Measurements from ENCODE around the gene NCOA4.
A peak's percentile ranks its signal among the peaks of the same experiment; 100 is the strongest.
"Not testable (repeated sequence)": the region's sequence is repeated elsewhere in the genome, so short reads cannot be mapped to it uniquely, and the experiment has no call there.

NCOA4 gene

DNA sequence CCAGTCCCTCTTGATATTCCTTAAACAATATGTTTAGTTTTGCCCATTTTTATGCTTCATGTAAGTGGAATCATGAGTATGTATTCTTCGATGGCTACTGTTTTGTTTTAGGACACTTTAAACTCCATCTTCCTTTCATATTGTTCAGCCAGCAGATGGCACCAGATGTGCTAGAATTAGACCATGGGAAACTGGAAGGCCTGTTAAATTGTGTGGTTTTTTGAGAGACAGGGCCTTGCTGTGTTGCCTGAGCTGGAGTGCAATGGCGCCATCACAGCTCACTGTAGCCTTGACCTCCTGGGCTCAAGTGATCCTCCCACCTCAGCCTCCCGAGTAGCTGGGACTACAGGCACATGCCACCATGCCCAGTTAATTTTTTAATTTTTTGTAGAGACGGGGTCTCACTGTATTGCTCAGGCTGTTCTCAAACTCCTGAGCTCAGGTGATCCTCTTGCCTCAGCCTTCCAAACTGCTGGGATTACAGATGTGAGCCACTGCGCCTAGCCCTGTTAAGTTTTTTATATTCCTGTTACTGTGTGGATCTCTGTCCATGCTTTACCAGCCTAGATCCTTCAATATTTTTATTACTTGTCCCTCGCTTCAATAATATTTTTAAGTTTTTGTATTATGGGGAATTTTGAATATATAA is 46.8 kb downstream of the NCOA4 start:
- DNase-seq (ENCODE audit: low spot score), result not testable (repeated sequence)

DNA sequence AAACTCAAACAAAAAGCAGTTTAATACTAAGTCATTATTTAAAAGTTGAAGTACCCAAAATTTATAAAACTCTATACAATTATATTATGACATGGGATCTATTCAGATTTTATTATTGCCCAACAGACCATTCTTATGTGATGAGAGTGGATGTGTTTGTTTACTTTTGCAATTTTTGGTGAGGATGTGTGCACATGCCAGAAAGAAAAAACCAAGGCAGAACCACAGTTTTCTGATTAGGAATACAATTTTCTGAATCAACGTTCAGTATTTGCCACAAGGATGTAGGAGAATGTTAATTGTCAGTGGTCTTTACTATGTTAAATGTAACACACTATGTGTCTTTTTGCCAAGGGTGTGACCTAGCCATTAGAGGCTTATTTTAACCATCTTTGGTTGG is 49.1 kb downstream of the NCOA4 start:
- DNase-seq (ENCODE audit: low spot score), result not testable (repeated sequence)

- DNase-seq (ENCODE audit: low spot score), result not testable (repeated sequence)
These were observed 51.9 kb downstream of the NCOA4 start for GRCh38 chr10:45978554-45978953.

DNA sequence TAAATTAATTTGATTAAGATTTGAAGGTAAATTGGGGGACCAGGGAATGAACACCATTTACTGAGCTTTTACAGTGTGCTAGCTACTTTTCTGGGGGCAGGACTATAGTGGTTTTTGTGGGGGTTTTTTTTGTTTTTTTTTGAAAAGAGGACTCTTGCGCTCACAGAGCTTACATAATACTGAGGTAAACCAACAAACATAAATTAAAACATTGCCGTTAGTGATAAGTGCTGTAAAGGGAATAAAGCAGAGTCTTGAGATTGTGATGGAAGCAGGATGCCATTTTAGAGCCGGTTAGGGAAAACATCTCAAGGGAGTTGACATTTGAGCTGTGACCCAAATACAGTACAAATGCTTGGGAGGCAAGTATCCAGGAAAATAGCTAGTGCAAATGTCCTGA is 56.4 kb downstream of the NCOA4 start:
- DNase-seq (ENCODE audit: low spot score), result not testable (repeated sequence)

DNA sequence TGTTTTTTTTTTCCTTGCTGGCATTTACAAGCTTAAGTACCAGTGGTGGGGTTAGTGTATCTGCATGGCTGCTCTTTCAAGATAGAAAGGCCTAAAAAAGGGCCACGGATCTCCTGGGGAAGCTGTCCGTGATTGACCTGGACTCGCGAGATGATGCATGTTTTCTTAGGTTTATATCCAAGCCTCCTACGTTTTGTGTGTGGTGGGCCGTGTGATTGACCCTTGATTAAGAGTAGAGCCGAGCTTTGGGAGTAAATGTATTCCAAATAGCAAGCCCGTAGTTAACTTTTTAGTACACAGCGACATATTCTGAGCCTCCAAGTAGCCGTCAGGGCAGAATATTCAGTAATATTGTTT is 57.6 kb downstream of the NCOA4 start:
- not testable (repeated sequence) for DNase-seq (ENCODE audit: low spot score)

DNA sequence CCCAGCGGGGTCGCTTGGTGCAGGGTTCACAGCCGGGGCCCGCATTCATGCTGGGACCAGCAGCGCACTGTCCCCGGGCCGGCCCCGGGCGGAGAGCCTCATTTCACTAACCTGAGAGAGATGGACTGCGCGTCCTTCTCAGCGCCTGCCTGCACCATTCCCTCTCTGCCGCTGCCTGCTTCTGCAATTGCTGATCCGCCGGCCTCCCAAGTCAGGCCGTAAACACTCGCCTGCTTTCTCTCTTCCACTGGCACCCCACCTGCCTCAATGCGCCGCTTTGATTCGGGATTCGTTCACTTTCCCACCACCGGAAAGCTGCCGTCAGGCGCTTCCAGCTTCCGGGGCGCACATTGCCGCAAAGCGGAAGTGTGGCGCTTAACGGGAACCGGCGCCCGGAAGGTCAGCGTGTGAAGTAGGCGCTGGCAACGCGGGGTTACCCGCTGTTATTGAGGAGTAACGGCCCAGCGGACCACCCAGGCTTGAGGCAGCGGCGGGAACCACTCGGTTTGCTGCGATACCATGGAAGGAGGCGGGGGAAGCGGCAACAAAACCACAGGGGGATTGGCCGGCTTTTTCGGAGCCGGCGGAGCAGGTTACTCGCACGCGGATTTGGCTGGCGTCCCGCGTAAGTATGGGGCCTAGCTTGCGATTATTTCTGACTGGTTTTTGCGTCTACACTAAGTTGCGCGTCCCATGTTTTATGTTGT is 58.2 kb downstream of the NCOA4 start, which contains the start of gene TIMM23:
Gene TIMM23, plus strand, starts transcription at position 384 of the 707 bp plus-strand sequence. Its CDS starts 136 bp downstream, at position 520.
- peak; percentile 85 for DNase-seq (ENCODE audit: low spot score)

GRCh38 chr10:45971742-45972105 is 58.7 kb downstream of the NCOA4 start:
- DNase-seq (ENCODE audit: low spot score), result not testable (repeated sequence)

GRCh38 chr10:45971019-45971418 is 59.4 kb downstream of the NCOA4 start:
- DNase-seq (ENCODE audit: low spot score), result not testable (repeated sequence)

GRCh38 chr10:45962686-45963452 is 67.6 kb downstream of the NCOA4 start:
- DNase-seq (ENCODE audit: low spot score), result not testable (repeated sequence)

DNA sequence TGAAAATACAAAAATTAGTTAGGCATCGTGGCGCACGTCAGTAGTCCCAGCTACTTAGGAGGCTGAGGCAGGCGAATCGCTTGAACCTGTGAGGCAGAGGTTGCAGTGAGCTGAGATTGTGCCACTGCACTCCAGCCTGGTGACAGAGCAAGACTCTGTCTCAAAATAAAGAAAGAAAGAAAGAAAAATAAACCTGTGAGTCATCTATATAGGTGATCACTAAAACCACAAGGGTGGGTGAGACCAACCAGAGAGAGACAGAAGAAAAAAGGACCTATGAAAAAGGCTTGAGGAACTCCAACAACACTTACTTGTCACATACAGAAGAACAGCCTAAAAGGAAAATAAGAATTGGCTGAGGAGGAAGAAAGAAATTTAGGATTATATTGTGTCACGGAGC is 72.5 kb downstream of the NCOA4 start:
- DNase-seq (ENCODE audit: low spot score), result not testable (repeated sequence)

GRCh38 chr10:45956634-45957033 is 73.8 kb downstream of the NCOA4 start:
- DNase-seq (ENCODE audit: low spot score), result not testable (repeated sequence)
